HepG2 (cell line): ENCODE measurements around the gene ADSS1. TPM values are rescaled to one million over a fixed set of nuclear protein-coding genes. Genes with fewer than 3 reads are reported as not detected.
A peak's percentile ranks its signal among the peaks of the same experiment; 100 is the strongest.

ENCODE experiments used
- AGO1 ChIP-seq: fragments of 200-400 bp; formaldehyde crosslinking; IDR thresholded peaks from 2 replicates; pipeline ENCODE4 v1.6.1; 2017; ENCODE audit warnings: mild to moderate bottlenecking, low read depth, low read length, moderate library complexity; ENCODE audit not compliant: poor library complexity, severe bottlenecking
- ATF2 ChIP-seq: sonication (generic); formaldehyde crosslinking; IDR thresholded peaks from 2 replicates; pipeline ENCODE4 v1.4.0; 2020; ENCODE audit warnings: missing genetic modification reagents
- FOXJ3 ChIP-seq: sonication (generic); formaldehyde crosslinking; IDR thresholded peaks from 2 replicates; pipeline ENCODE4 v1.4.0; 2020; ENCODE audit warnings: missing genetic modification reagents, mild to moderate bottlenecking, borderline replicate concordance
- GATA4 ChIP-seq: sonication (generic); IDR thresholded peaks from 2 replicates; pipeline ENCODE4 v1.6.1; 2016; ENCODE audit warnings: antibody characterized with exemption, low read depth, borderline replicate concordance
- GFI1 ChIP-seq: sonication (generic); formaldehyde crosslinking; IDR thresholded peaks from 2 replicates; pipeline ENCODE4 v1.5.0; 2020; ENCODE audit warnings: missing genetic modification reagents, mild to moderate bottlenecking, borderline replicate concordance
- ISL2 ChIP-seq: sonication (generic); formaldehyde crosslinking; IDR thresholded peaks from 2 replicates; pipeline ENCODE4 v1.5.0; 2020; ENCODE audit warnings: missing genetic modification reagents
- MED13 ChIP-seq: sonication (generic); formaldehyde crosslinking; IDR thresholded peaks from 2 replicates; pipeline ENCODE4 v1.5.0; 2020; ENCODE audit warnings: missing genetic modification reagents
- MXD4 ChIP-seq: IDR thresholded peaks from 2 replicates; pipeline ENCODE4 v1.6.1; 2016; ENCODE audit warnings: mild to moderate bottlenecking, missing biosample characterization, missing genetic modification reagents
- RXRB ChIP-seq: IDR thresholded peaks from 2 replicates; pipeline ENCODE4 v1.6.1; 2016; ENCODE audit warnings: borderline replicate concordance, missing genetic modification reagents, missing compliant biosample characterization
- SNAPC2 ChIP-seq: sonication (generic); formaldehyde crosslinking; IDR thresholded peaks from 2 replicates; pipeline ENCODE4 v1.8.1; 2022; ENCODE audit warnings: mild to moderate bottlenecking, missing genetic modification reagents
- STAG1 ChIP-seq: sonication (generic); formaldehyde crosslinking; IDR thresholded peaks from 2 replicates; pipeline ENCODE4 v1.4.0; 2020; ENCODE audit warnings: missing genetic modification reagents
- ZBTB10 ChIP-seq: sonication (generic); formaldehyde crosslinking; IDR thresholded peaks from 2 replicates; pipeline ENCODE4 v1.4.0; 2020; ENCODE audit warnings: missing genetic modification reagents, borderline replicate concordance
- ZBTB2 ChIP-seq: sonication (generic); formaldehyde crosslinking; IDR thresholded peaks from 2 replicates; pipeline ENCODE4 v1.8.0; 2022; ENCODE audit warnings: low read depth, missing genetic modification reagents
- ZNF260 ChIP-seq: sonication (generic); formaldehyde crosslinking; IDR thresholded peaks from 2 replicates; pipeline ENCODE4 v1.4.0; 2020; ENCODE audit warnings: missing genetic modification reagents, low read depth, mild to moderate bottlenecking, borderline replicate concordance
- ZNF383 ChIP-seq: sonication (generic); formaldehyde crosslinking; IDR thresholded peaks from 2 replicates; pipeline ENCODE4 v1.4.0; 2020; ENCODE audit warnings: missing genetic modification reagents, mild to moderate bottlenecking, borderline replicate concordance
- ZNF550 ChIP-seq: sonication (generic); formaldehyde crosslinking; IDR thresholded peaks from 2 replicates; pipeline ENCODE4 v1.4.0; 2020; ENCODE audit warnings: mild to moderate bottlenecking, missing genetic modification reagents, borderline replicate concordance
- ZNF562 ChIP-seq: sonication (generic); formaldehyde crosslinking; IDR thresholded peaks from 2 replicates; pipeline ENCODE4 v1.8.0; 2022; ENCODE audit warnings: missing genetic modification reagents, borderline replicate concordance
- ZNF775 ChIP-seq: sonication (generic); formaldehyde crosslinking; IDR thresholded peaks from 2 replicates; pipeline ENCODE4 v1.4.0; 2020; ENCODE audit warnings: missing genetic modification reagents, mild to moderate bottlenecking, moderate library complexity, borderline replicate concordance
- polyA plus RNA-seq, 8 experiments: library from polyadenylated mRNA; depleted of rRNA in 3 of 8; stranded (reverse) in 7 of 8; unstranded in 1 of 8; fragments of >200 nt; fragmentation: Illumina TruSeq in 4 of 8; extraction: Trizol in 4 of 8; gene quantifications; 2 replicates each; pipeline versions ENCODE4 v1.2.1 to v1.2.3, GENCODE V29; 2011 to 2016; ENCODE audit warnings: low read depth in 4 of 8, missing spikeins in 1 of 8, mixed read lengths in 1 of 8; ENCODE audit not compliant: insufficient read depth in 1 of 8
- total RNA-seq, 5 experiments: library from RNA; depleted of rRNA; stranded (reverse); fragments of >200 nt; fragmentation: Illumina TruSeq; extraction: Trizol; gene quantifications; 2 replicates each; pipeline ENCODE4 v1.2.3, GENCODE V29; 2016; ENCODE audit warnings: low read depth in 1 of 5
- TF ChIP-seq, protein P1 (sequence below): sonication (generic); formaldehyde crosslinking; IDR thresholded peaks from 2 replicates; pipeline ENCODE4 v1.4.0; 2020; ENCODE audit warnings: missing genetic modification reagents

Gene ADSS1
- total and polyA plus RNA-seq, 2 of the 13 experiments (the other 11 are each of a cell fraction or from before 2014, with no cell fraction given) = 1.0 to 36.7 TPM

GRCh38 chr14:104794099-104794498 is 70.1 kb downstream of the ADSS1 start (continued):
- TF ChIP-seq AGO1 (no peak), ISL2 (no peak), ATF2 (CRISPR knock-in tag) (no peak), STAG1 (CRISPR knock-in tag) (no peak), ZNF383 (CRISPR knock-in tag) (no peak), SNAPC2 (CRISPR knock-in tag) (no peak), ZNF775 (no peak), ZNF562 (CRISPR knock-in tag) (no peak), MED13 (CRISPR knock-in tag) (no peak), RXRB (CRISPR knock-in tag) (no peak), ZNF550 (CRISPR knock-in tag) (no peak), FOXJ3 (no peak), ZBTB2 (CRISPR knock-in tag) (no peak), ZNF260 (CRISPR knock-in tag) (no peak), ZBTB10 (no peak), MXD4 (CRISPR knock-in tag) (0 out of 2 replicates have a peak, but pooled peaks have one; percentile 14), GFI1 (CRISPR knock-in tag) (no peak), GATA4 (no peak)
- TF ChIP-seq, protein P1, sequence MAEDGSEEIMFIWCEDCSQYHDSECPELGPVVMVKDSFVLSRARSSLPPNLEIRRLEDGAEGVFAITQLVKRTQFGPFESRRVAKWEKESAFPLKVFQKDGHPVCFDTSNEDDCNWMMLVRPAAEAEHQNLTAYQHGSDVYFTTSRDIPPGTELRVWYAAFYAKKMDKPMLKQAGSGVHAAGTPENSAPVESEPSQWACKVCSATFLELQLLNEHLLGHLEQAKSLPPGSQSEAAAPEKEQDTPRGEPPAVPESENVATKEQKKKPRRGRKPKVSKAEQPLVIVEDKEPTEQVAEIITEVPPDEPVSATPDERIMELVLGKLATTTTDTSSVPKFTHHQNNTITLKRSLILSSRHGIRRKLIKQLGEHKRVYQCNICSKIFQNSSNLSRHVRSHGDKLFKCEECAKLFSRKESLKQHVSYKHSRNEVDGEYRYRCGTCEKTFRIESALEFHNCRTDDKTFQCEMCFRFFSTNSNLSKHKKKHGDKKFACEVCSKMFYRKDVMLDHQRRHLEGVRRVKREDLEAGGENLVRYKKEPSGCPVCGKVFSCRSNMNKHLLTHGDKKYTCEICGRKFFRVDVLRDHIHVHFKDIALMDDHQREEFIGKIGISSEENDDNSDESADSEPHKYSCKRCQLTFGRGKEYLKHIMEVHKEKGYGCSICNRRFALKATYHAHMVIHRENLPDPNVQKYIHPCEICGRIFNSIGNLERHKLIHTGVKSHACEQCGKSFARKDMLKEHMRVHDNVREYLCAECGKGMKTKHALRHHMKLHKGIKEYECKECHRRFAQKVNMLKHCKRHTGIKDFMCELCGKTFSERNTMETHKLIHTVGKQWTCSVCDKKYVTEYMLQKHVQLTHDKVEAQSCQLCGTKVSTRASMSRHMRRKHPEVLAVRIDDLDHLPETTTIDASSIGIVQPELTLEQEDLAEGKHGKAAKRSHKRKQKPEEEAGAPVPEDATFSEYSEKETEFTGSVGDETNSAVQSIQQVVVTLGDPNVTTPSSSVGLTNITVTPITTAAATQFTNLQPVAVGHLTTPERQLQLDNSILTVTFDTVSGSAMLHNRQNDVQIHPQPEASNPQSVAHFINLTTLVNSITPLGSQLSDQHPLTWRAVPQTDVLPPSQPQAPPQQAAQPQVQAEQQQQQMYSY (CRISPR knock-in tag) = no peak
